Measurements from ENCODE around the gene FMNL3. TPM values are rescaled to one million over a fixed set of nuclear protein-coding genes. Genes with fewer than 3 reads are reported as not detected.

FMNL3 gene
- total and polyA plus RNA-seq, 2 of the 13 experiments (the other 11 are each of a cell fraction or from before 2014, with no cell fraction given), result 0.44 to 1.1 TPM

GRCh38 chr12:49588281-49588680 is 118.9 kb downstream of the FMNL3 start (continued):
- no peak for TF ChIP-seq NFKBIZ (CRISPR knock-in tag; IDR thresholded peaks at IDR 0.05)
- no peak for TF ChIP-seq RERE (CRISPR knock-in tag; IDR thresholded peaks at IDR 0.05; ENCODE audit: low read depth)
- no peak for TF ChIP-seq BCL3 (CRISPR knock-in tag; IDR thresholded peaks at IDR 0.05)
- TF ChIP-seq NFE2L2 (IDR thresholded peaks at IDR 0.05; ENCODE audit: low read length), result no peak
- TF ChIP-seq MEF2D (CRISPR knock-in tag; IDR thresholded peaks at IDR 0.05), result no peak
- no peak for TF ChIP-seq ATF6 (CRISPR knock-in tag; conservative IDR thresholded peaks at IDR 0.05)
- no peak for TF ChIP-seq THAP7 (CRISPR knock-in tag; IDR thresholded peaks at IDR 0.05)
